OCI-LY1 (cell line): ENCODE measurements around the gene IMPACT.

Experiments
- CTCF ChIP-seq: fragments of 200-600 bp; sonication (generic), shearing (Covaris generic); IDR thresholded peaks from 2 replicates; pipeline ENCODE4 v1.5.1; 2017; ENCODE audit warnings: mild to moderate bottlenecking, antibody characterized with exemption, low read length, moderate library complexity, mixed read lengths
- EZH2 ChIP-seq: fragments of 200-600 bp; sonication (generic), shearing (Covaris generic); IDR thresholded peaks from 2 replicates; pipeline ENCODE4 v1.8.0; 2017; ENCODE audit warnings: borderline replicate concordance, mixed run types, mild to moderate bottlenecking, antibody characterized with exemption, low read length, moderate library complexity, mixed read lengths

GRCh38 chr18:24488824-24489493, 62.5 kb downstream of the IMPACT start:
- TF ChIP-seq CTCF (peak; percentile 73), EZH2 (no peak)
